MM.1S (cell line): ENCODE results near the gene LRRC56.
A peak's percentile ranks its signal among the peaks of the same experiment; 100 is the strongest.

ENCODE experiments used
- DNase-seq: peaks from one replicate; pipeline ENCODE4 v3.0.0-alpha.2; 2015
- H2AFZ ChIP-seq: fragments of 300-600 bp; sonication (generic); 2 replicates; pipeline ENCODE4 v1.6.0; 2016; ENCODE audit warnings: antibody characterized with exemption, low read length
- H3F3A ChIP-seq: fragments of 300-600 bp; sonication (generic); 2 replicates; pipeline ENCODE4 v1.6.1; 2016; ENCODE audit warnings: mild to moderate bottlenecking, antibody characterized with exemption, low read length, moderate library complexity, mixed read lengths; ENCODE audit not compliant: insufficient read depth
- H3K27ac ChIP-seq: fragments of 300-600 bp; sonication (generic); 2 replicates; pipeline ENCODE4 v1.5.1; 2016; ENCODE audit warnings: mild to moderate bottlenecking, low read length
- H3K27me3 ChIP-seq: fragments of 300-600 bp; sonication (generic); replicated peaks from 2 replicates; pipeline ENCODE4 v1.6.0; 2016; ENCODE audit warnings: low read length; ENCODE audit not compliant: insufficient read depth
- H3K36me3 ChIP-seq: fragments of 300-600 bp; sonication (generic); replicated peaks from 2 replicates; pipeline ENCODE4 v1.6.1; 2016; ENCODE audit warnings: mild to moderate bottlenecking, low read length, mixed read lengths; ENCODE audit not compliant: insufficient read depth
- H3K4me1 ChIP-seq: fragments of 300-600 bp; sonication (generic); 2 replicates; pipeline ENCODE4 v1.6.1; 2016; ENCODE audit warnings: low read length, mixed read lengths
- H3K4me2 ChIP-seq: fragments of 300-600 bp; sonication (generic); 2 replicates; pipeline ENCODE4 v1.6.0; 2016; ENCODE audit warnings: low read depth, low read length
- H3K4me3 ChIP-seq: fragments of 300-600 bp; sonication (generic); 2 replicates; pipeline ENCODE4 v1.5.1; 2016; ENCODE audit warnings: low read length, mixed read lengths
- H3K79me2 ChIP-seq: fragments of 300-600 bp; sonication (generic); 2 replicates; pipeline ENCODE4 v1.6.1; 2016; ENCODE audit warnings: mixed run types, low read length, mixed read lengths
- H3K9ac ChIP-seq: fragments of 300-600 bp; sonication (generic); 2 replicates; pipeline ENCODE4 v1.6.1; 2016; ENCODE audit warnings: low read length, mixed read lengths
- H3K9me2 ChIP-seq: fragments of 300-600 bp; sonication (generic); replicated peaks from 2 replicates; pipeline ENCODE4 v1.6.1; 2016; ENCODE audit warnings: mild to moderate bottlenecking, low read length, mixed read lengths; ENCODE audit not compliant: insufficient read depth
- H3K9me3 ChIP-seq: fragments of 300-600 bp; sonication (generic); replicated peaks from 2 replicates; pipeline ENCODE4 v1.6.1; 2016; ENCODE audit warnings: mild to moderate bottlenecking, low read length, mixed read lengths; ENCODE audit not compliant: insufficient read depth
- H4K20me1 ChIP-seq: fragments of 300-600 bp; sonication (generic); 2 replicates; pipeline ENCODE4 v1.6.1; 2016; ENCODE audit warnings: mild to moderate bottlenecking, low read length, moderate library complexity, mixed read lengths; ENCODE audit not compliant: insufficient read depth
- EZH2 ChIP-seq: fragments of 300-600 bp; sonication (generic); optimal IDR thresholded peaks from 2 replicates; pipeline ENCODE3; 2017; ENCODE audit warnings: low read depth, mild to moderate bottlenecking, antibody characterized with exemption, low read length, mixed read lengths
- EZH2phosphoT487 ChIP-seq: fragments of 300-600 bp; sonication (generic); IDR thresholded peaks from 2 replicates; pipeline ENCODE4 v1.6.1; 2018; ENCODE audit warnings: antibody characterized with exemption, low read length
- TF ChIP-seq, protein P1 (sequence below): fragments of 300-600 bp; sonication (generic); IDR thresholded peaks from 2 replicates; pipeline ENCODE4 v1.5.1; 2016; ENCODE audit warnings: antibody characterized with exemption, low read length, mixed read lengths

Gene LRRC56

GRCh38 chr11:568306-569157 is 31.2 kb downstream of the LRRC56 start:
- H2AFZ ChIP-seq = peak overlapping the region; percentile 57
- peaks cover 7% of the 10 kb centered on the region; the same call in 1 of the 2 replicates for H3K79me2 ChIP-seq
- TF ChIP-seq, protein P1, sequence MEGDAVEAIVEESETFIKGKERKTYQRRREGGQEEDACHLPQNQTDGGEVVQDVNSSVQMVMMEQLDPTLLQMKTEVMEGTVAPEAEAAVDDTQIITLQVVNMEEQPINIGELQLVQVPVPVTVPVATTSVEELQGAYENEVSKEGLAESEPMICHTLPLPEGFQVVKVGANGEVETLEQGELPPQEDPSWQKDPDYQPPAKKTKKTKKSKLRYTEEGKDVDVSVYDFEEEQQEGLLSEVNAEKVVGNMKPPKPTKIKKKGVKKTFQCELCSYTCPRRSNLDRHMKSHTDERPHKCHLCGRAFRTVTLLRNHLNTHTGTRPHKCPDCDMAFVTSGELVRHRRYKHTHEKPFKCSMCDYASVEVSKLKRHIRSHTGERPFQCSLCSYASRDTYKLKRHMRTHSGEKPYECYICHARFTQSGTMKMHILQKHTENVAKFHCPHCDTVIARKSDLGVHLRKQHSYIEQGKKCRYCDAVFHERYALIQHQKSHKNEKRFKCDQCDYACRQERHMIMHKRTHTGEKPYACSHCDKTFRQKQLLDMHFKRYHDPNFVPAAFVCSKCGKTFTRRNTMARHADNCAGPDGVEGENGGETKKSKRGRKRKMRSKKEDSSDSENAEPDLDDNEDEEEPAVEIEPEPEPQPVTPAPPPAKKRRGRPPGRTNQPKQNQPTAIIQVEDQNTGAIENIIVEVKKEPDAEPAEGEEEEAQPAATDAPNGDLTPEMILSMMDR = no peak
- H3K9me3 ChIP-seq = no peaks in the 10 kb centered on the region
- peak overlapping the region; percentile 72 for H3K4me3 ChIP-seq
- DNase-seq = peak; percentile 96
- no peaks in the 10 kb centered on the region for H3K36me3 ChIP-seq
- peak overlapping the region; percentile 67 for H3K9ac ChIP-seq
- H3K27me3 ChIP-seq = peaks cover 9% of the 10 kb centered on the region
- H3K9me2 ChIP-seq = no peaks in the 10 kb centered on the region
- H3K27ac ChIP-seq = no peak overlapping the region
- peaks cover 10% of the 10 kb centered on the region; the same call in 1 of the 2 replicates for H3F3A ChIP-seq
- no peaks in the 10 kb centered on the region for H4K20me1 ChIP-seq
- H3K4me2 ChIP-seq = peak overlapping the region; percentile 86
- H3K4me1 ChIP-seq = no peaks in the 10 kb centered on the region

- Histone ChIP-seq H3K27me3 (peaks cover 9% of the 10 kb centered on the region), H3K9ac (peak overlapping the region; percentile 67), H4K20me1 (no peaks in the 10 kb centered on the region), H3K27ac (no peak overlapping the region), H3K4me1 (no peaks in the 10 kb centered on the region), H3K9me3 (no peaks in the 10 kb centered on the region), H2AFZ (peak overlapping the region; percentile 57), H3K9me2 (no peaks in the 10 kb centered on the region), H3K4me3 (peak overlapping the region; percentile 64), H3K4me2 (peak overlapping the region; percentile 84), H3K36me3 (no peaks in the 10 kb centered on the region), H3F3A (peaks cover 10% of the 10 kb centered on the region; the same call in 1 of the 2 replicates), H3K79me2 (peaks cover 7% of the 10 kb centered on the region; the same call in 1 of the 2 replicates)
- TF ChIP-seq, protein P1 = no peak
- no peak for TF ChIP-seq EZH2
- no peak for TF ChIP-seq EZH2phosphoT487
- DNase-seq = peak; percentile 2
Measured at GRCh38 chr11:569158-569885, 32.0 kb downstream of the LRRC56 start.

DNA sequence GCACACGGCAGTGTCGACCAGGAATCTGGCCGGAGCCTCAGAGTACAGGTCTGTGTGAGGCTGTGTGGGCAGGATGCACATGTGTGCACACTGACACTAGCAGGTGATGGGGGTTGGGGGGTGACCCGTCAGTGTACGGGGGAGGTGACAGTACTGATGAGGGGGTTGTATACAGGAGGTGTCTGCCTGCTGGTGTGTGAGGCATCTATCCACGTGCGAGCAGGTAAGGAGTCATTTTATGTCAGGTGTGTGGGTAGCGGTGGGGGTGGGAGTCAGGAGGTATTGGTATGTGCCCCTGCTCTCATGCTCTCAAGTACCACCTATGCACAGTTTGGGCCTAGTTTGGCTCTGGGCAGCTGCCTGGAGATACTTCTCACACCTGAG is 34.5 kb downstream of the LRRC56 start:
- Histone ChIP-seq H3K4me1 (peaks cover 6% of the 10 kb centered on the region; the same call in 1 of the 2 replicates), H3K79me2 (peaks cover 9% of the 10 kb centered on the region), H2AFZ (no peak overlapping the region), H3K9me3 (no peaks in the 10 kb centered on the region), H3K4me2 (no peak overlapping the region), H3K27me3 (peaks cover 17% of the 10 kb centered on the region), H3K4me3 (no peak overlapping the region), H4K20me1 (no peaks in the 10 kb centered on the region), H3K9me2 (no peaks in the 10 kb centered on the region), H3K36me3 (no peaks in the 10 kb centered on the region), H3K27ac (no peak overlapping the region), H3F3A (0 out of 2 replicates have a peak, but pooled peaks cover 3% of the 10 kb centered on the region), H3K9ac (no peak overlapping the region)
- TF ChIP-seq, protein P1 = no peak
- TF ChIP-seq EZH2 = no peak
- no peak for TF ChIP-seq EZH2phosphoT487
- no peak for DNase-seq
